Ishikawa (cell line): Measurements from ENCODE around the gene FAM8A1.

ENCODE experiments used
- CEBPB ChIP-seq: IDR thresholded peaks from 2 replicates; pipeline ENCODE4 v1.6.1; 2012
- CREB1 ChIP-seq: IDR thresholded peaks from 2 replicates; pipeline ENCODE4 v1.6.1; 2012; ENCODE audit warnings: low read depth
- EGR1 ChIP-seq: IDR thresholded peaks from 2 replicates; pipeline ENCODE4 v1.6.1; 2012
- EP300 ChIP-seq: IDR thresholded peaks from 2 replicates; pipeline ENCODE4 v1.6.1; 2012; ENCODE audit warnings: borderline replicate concordance
- FOXM1 ChIP-seq: IDR thresholded peaks from 2 replicates; pipeline ENCODE4 v1.6.1; 2012; ENCODE audit warnings: low read depth, borderline replicate concordance
- MAX ChIP-seq: IDR thresholded peaks from 2 replicates; pipeline ENCODE4 v1.6.1; 2012
- NFIC ChIP-seq: IDR thresholded peaks from 2 replicates; pipeline ENCODE4 v1.6.1; 2012
- RAD21 ChIP-seq: IDR thresholded peaks from 2 replicates; pipeline ENCODE4 v1.6.1; 2012; ENCODE audit warnings: low read depth
- REST ChIP-seq: IDR thresholded peaks from 2 replicates; pipeline ENCODE4 v1.6.1; 2012; ENCODE audit warnings: low read depth, mild to moderate bottlenecking
- TAF1 ChIP-seq: IDR thresholded peaks from 2 replicates; pipeline ENCODE4 v1.6.1; 2012; ENCODE audit warnings: low read depth, mild to moderate bottlenecking
- TCF12 ChIP-seq: IDR thresholded peaks from 2 replicates; pipeline ENCODE4 v1.6.1; 2012; ENCODE audit warnings: low read depth
- TEAD4 ChIP-seq: IDR thresholded peaks from 2 replicates; pipeline ENCODE4 v1.6.1; 2012
- USF1 ChIP-seq: IDR thresholded peaks from 2 replicates; pipeline ENCODE4 v1.6.1; 2012
- YY1 ChIP-seq: IDR thresholded peaks from 2 replicates; pipeline ENCODE4 v1.6.1; 2012; ENCODE audit warnings: low read depth
- ZBTB7A ChIP-seq: IDR thresholded peaks from 2 replicates; pipeline ENCODE4 v1.6.1; 2012; ENCODE audit warnings: low read depth

FAM8A1 gene

GRCh38 chr6:17556014-17556413 is 44.1 kb upstream of the FAM8A1 start:
- TF ChIP-seq TAF1 (no peak), USF1 (no peak), CEBPB (no peak), CREB1 (no peak), EGR1 (no peak), EP300 (no peak)

GRCh38 chr6:17562636-17563035 is 37.5 kb upstream of the FAM8A1 start:
- no peak for TF ChIP-seq RAD21
- no peak for TF ChIP-seq USF1
- no peak for TF ChIP-seq REST
- TF ChIP-seq TAF1: no peak
- no peak for TF ChIP-seq EGR1
- TF ChIP-seq CEBPB: no peak
- TF ChIP-seq CREB1: no peak

GRCh38 chr6:17565399-17565798 is 34.7 kb upstream of the FAM8A1 start:
- no peak for TF ChIP-seq CREB1
- TF ChIP-seq ZBTB7A: no peak

GRCh38 chr6:17574866-17575560 is 25.1 kb upstream of the FAM8A1 start:
- TF ChIP-seq TAF1 (no peak), REST (no peak), EGR1 (no peak), NFIC (no peak), USF1 (no peak), FOXM1 (no peak), CEBPB (no peak), CREB1 (no peak), RAD21 (no peak), MAX (no peak), ZBTB7A (no peak), TCF12 (no peak), EP300 (no peak), TEAD4 (no peak), YY1 (no peak)

GRCh38 chr6:17577059-17577458 is 23.0 kb upstream of the FAM8A1 start:
- TF ChIP-seq ZBTB7A: no peak
- TF ChIP-seq TCF12: no peak
- TF ChIP-seq CEBPB: no peak
- no peak for TF ChIP-seq FOXM1
- TF ChIP-seq MAX: no peak
- TF ChIP-seq CREB1: no peak
- TF ChIP-seq USF1: no peak
- TF ChIP-seq YY1: no peak
- no peak for TF ChIP-seq EGR1
- no peak for TF ChIP-seq EP300
- no peak for TF ChIP-seq TEAD4
- no peak for TF ChIP-seq NFIC
- TF ChIP-seq TAF1: no peak
- TF ChIP-seq RAD21: no peak
- no peak for TF ChIP-seq REST
